Measurements from ENCODE around the gene SPATA6. TPM values are rescaled to one million over a fixed set of nuclear protein-coding genes. Genes with fewer than 3 reads are reported as not detected.

SPATA6 gene
- total and polyA plus RNA-seq, 2 of the 8 experiments (the other 6 are each of a cell fraction or from before 2014, with no cell fraction given): 2.4 to 17.2 TPM

- no peak overlapping the region for H3K4me2 ChIP-seq (ENCODE audit: insufficient read depth in 1 of 2, low read depth in 2 of 2, low read length in 2 of 2)
- H2BK5ac ChIP-seq (ENCODE audit: low read depth, low read length): no peak overlapping the region
- H4K91ac ChIP-seq (replicated peaks; ENCODE audit: insufficient read length, low read length): no peak overlapping the region
- H4K5ac ChIP-seq (ENCODE audit: insufficient read length, low read depth, low read length): no peak overlapping the region
- H3K4ac ChIP-seq (replicated peaks; ENCODE audit: insufficient read length, low read depth, low read length): no peak overlapping the region
- no peaks in the 10 kb centered on the region for H3K23me2 ChIP-seq (ENCODE audit: low read depth, low read length)
- no peak overlapping the region for H2BK15ac ChIP-seq (ENCODE audit: low read length)
- H3K56ac ChIP-seq (replicated peaks; ENCODE audit: insufficient read length, low read depth, low read length): no peak overlapping the region
- H4K20me1 ChIP-seq (replicated peaks in 1 of 2; ENCODE audit: control insufficient read depth in 1 of 2, insufficient read depth in 2 of 2, low read length in 2 of 2): no peaks in the 10 kb centered on the region
- H4K8ac ChIP-seq (ENCODE audit: extremely low read depth, insufficient read depth, low read length): no peak overlapping the region
- no peaks in the 10 kb centered on the region for H3K27me3 ChIP-seq (replicated peaks in 1 of 4; ENCODE audit: control insufficient read depth in 3 of 4, extremely low read depth in 1 of 4, insufficient read depth in 3 of 4, low read length in 3 of 4)
- DNase-seq (ENCODE audit: low read depth in 1 of 2, low spot score in 2 of 2) (no peak), FAIRE-seq (no peak)
- H2BK12ac ChIP-seq (ENCODE audit: low read depth, low read length): no peak overlapping the region
- H3K4me1 ChIP-seq (replicated peaks in 1 of 4; ENCODE audit: control insufficient read depth in 3 of 4, insufficient read depth in 4 of 4, low read length in 3 of 4): no peaks in the 10 kb centered on the region
- H3K9ac ChIP-seq (replicated peaks in 1 of 4; ENCODE audit: extremely low read depth in 1 of 4, low read depth in 3 of 4, low read length in 3 of 4): no peak overlapping the region
- no peak overlapping the region for H3K27ac ChIP-seq (ENCODE audit: low read depth, low read length)
- H3K4me3 ChIP-seq (ENCODE audit: extremely low read depth in 1 of 4, insufficient read depth in 2 of 4, low read depth in 3 of 4, low read length in 4 of 4): no peak overlapping the region
- no peak overlapping the region for H2BK120ac ChIP-seq (replicated peaks; ENCODE audit: low read depth, low read length)
- H2AK5ac ChIP-seq (ENCODE audit: low read depth, low read length): no peak overlapping the region
- WGBS, 2 experiments (ENCODE audit: extremely low coverage in 1 of 2, insufficient coverage in 1 of 2, insufficient read length in 1 of 2, insufficient replicate concordance in 2 of 2, low coverage in 1 of 2, low lambda C conversion rate in 2 of 2, missing lambda C conversion rate in 1 of 2): 87% methylated on average over 2 of the region's 2 CpGs; no CpG with 5 or more reads in 1 of the 2 experiments
- H3K79me2 ChIP-seq (ENCODE audit: control insufficient read depth in 1 of 2, insufficient read depth in 2 of 2, low read length in 2 of 2): no peaks in the 10 kb centered on the region
- H2AFZ ChIP-seq (ENCODE audit: low read length): no peak overlapping the region
- no peaks in the 10 kb centered on the region for H3K36me3 ChIP-seq (ENCODE audit: control insufficient read depth in 2 of 4, insufficient read depth in 4 of 4, low read length in 3 of 4)
- POLR2A ChIA-PET (ENCODE audit: partially characterized antibody): no interaction called here
- no peak overlapping the region for H3K23ac ChIP-seq (ENCODE audit: insufficient read length)
- CTCF ChIA-PET (ENCODE audit: partially characterized antibody): no interaction called here
- H3K9me3 ChIP-seq (ENCODE audit: insufficient read depth in 2 of 2, low read depth in 1 of 2, low read length in 1 of 2): peaks cover 0 to 4% of the 10 kb centered on the region in 2 experiments; a peak in 1 of 4 replicates
- H2BK20ac ChIP-seq (ENCODE audit: low read length): no peak overlapping the region
- H3K79me1 ChIP-seq (ENCODE audit: low read depth, low read length): no peaks in the 10 kb centered on the region
- H3K14ac ChIP-seq (ENCODE audit: insufficient read length): no peak overlapping the region
- no peak overlapping the region for H3K18ac ChIP-seq (ENCODE audit: extremely low read depth, low read length)
- TF ChIP-seq RFX5 (IDR thresholded peaks at IDR 0.05; ENCODE audit: borderline replicate concordance, low read depth, low read length) (no peak), EZH2 (IDR thresholded peaks at IDR 0.05; ENCODE audit: low read depth, low read length, severe bottlenecking) (no peak), KDM4A (IDR thresholded peaks at IDR 0.05; ENCODE audit: low read depth, low read length, severe bottlenecking) (no peak), HDAC6 (IDR thresholded peaks at IDR 0.05; ENCODE audit: low read depth, low read length) (no peak), CHD1 (IDR thresholded peaks at IDR 0.05; ENCODE audit: low read depth, low read length) (no peak)
These were observed 80.1 kb downstream of the SPATA6 start for GRCh38 chr1:48391926-48392325.

Data from H1 (cell line).